GM12878 (cell line): Measurements from ENCODE around the gene GLT8D1. TPM values are rescaled to one million over a fixed set of nuclear protein-coding genes. Genes with fewer than 3 reads are reported as not detected.
A peak's percentile ranks its signal among the peaks of the same experiment; 100 is the strongest.

Experiments
- ATAC-seq: fragments of 200-7000 bp; cut with Tn5 transposase; 3 replicates; pipeline ENCODE4 v1.9.1; 2020; ENCODE audit warnings: mild to moderate bottlenecking, moderate library complexity
- BruUV-seq: library from RNA; stranded (reverse); fragments of 400-500 nt; replicated peaks from 2 replicates; lab custom pipeline; 2021; lab: Mats Ljungman, UMichigan
- CTCF ChIA-PET: fragments of 300-600 bp; sonication (Branson Sonifier 250); formaldehyde crosslinking; extraction: SDS; loops from one replicate; lab custom pipeline; 2021; ENCODE audit warnings: inconsistent platforms; lab: Yijun Ruan, JAX
- POLR2A ChIA-PET: fragments of 350-600 bp; formaldehyde crosslinking; extraction: SDS; loops from one replicate; lab custom pipeline; 2021; ENCODE audit warnings: inconsistent platforms; lab: Charles Lee
- RAD21 ChIA-PET: fragments of 300-600 bp; sonication (Branson Sonifier 250); formaldehyde crosslinking; loops from one replicate; lab custom pipeline; 2023; ENCODE audit warnings: antibody characterized with exemption; ENCODE audit not compliant: unreplicated experiment; lab: Charles Lee
- SMC1A ChIA-PET: fragments of 300-600 bp; sonication (Branson Sonifier 250); formaldehyde crosslinking; loops from one replicate; lab custom pipeline; 2023; ENCODE audit not compliant: unreplicated experiment, uncharacterized antibody; lab: Charles Lee
- DNase-seq: peaks from one replicate; pipeline ENCODE4 v3.0.0-alpha.2; 2011; ENCODE audit warnings: low read depth, low spot score
- FAIRE-seq: peaks from 3 replicates; lab custom pipeline; 2011; peaks lifted over from hg19 to GRCh38; lab: Jason Lieb, UNC
- H2AFZ ChIP-seq: 2 replicates; pipeline ENCODE4 v1.6.0; 2011; ENCODE audit warnings: low read depth, low read length, control low read depth; ENCODE audit not compliant: control insufficient read depth
- H3K27ac ChIP-seq: 2 replicates; pipeline ENCODE4 v1.5.1; 2011; ENCODE audit warnings: control low read depth; ENCODE audit not compliant: control insufficient read depth, insufficient read depth
- H3K27me3 ChIP-seq, 2 experiments: replicated peaks in 1 of 2; 2 replicates each; pipeline versions ENCODE4 v1.6.0 to v1.6.1; 2011; ENCODE audit warnings: low read length in 1 of 2; ENCODE audit not compliant: control insufficient read depth in 2 of 2, insufficient read depth in 2 of 2
- H3K36me3 ChIP-seq, 2 experiments: 2 replicates each; pipeline ENCODE4 v1.5.1; 2011; ENCODE audit warnings: low read length in 1 of 2; ENCODE audit not compliant: control insufficient read depth in 2 of 2, insufficient read depth in 2 of 2
- H3K4me1 ChIP-seq: 2 replicates; pipeline ENCODE4 v1.6.1; 2011; ENCODE audit warnings: mild to moderate bottlenecking, low read length, moderate library complexity, mixed read lengths; ENCODE audit not compliant: control insufficient read depth, insufficient read depth
- H3K4me2 ChIP-seq: 2 replicates; pipeline ENCODE4 v1.6.0; 2011; ENCODE audit warnings: control low read depth; ENCODE audit not compliant: control insufficient read depth, insufficient read depth
- H3K4me3 ChIP-seq: fragments of 200-600 bp; sonication (generic); 2 replicates; pipeline ENCODE4 v1.5.1; 2016
- H3K79me2 ChIP-seq: 2 replicates; pipeline ENCODE4 v1.6.0; 2011; ENCODE audit warnings: low read length; ENCODE audit not compliant: control insufficient read depth, insufficient read depth
- H3K9ac ChIP-seq: 2 replicates; pipeline ENCODE4 v1.8.0; 2011; ENCODE audit warnings: low read length, control low read depth, mixed read lengths; ENCODE audit not compliant: control insufficient read depth, insufficient read depth
- H3K9me3 ChIP-seq: replicated peaks from 3 replicates; pipeline ENCODE4 v1.5.1; 2011; ENCODE audit warnings: mild to moderate bottlenecking, low read length; ENCODE audit not compliant: control insufficient read depth, insufficient read depth
- H4K20me1 ChIP-seq: 2 replicates; pipeline ENCODE4 v1.6.0; 2011; ENCODE audit not compliant: control insufficient read depth, insufficient read depth
- GABPA ChIP-seq: IDR thresholded peaks from 2 replicates; pipeline ENCODE4 v1.6.1; 2014; ENCODE audit warnings: antibody characterized with exemption, low read depth, mild to moderate bottlenecking, inconsistent platforms
- GATAD2B ChIP-seq: fragments of 450-650 bp; conservative IDR thresholded peaks from 2 replicates; pipeline ENCODE4 v1.6.1; 2017; ENCODE audit warnings: low read depth, mild to moderate bottlenecking, moderate library complexity
- HCFC1 ChIP-seq: fragments of 150-350 bp; IDR thresholded peaks from 2 replicates; pipeline ENCODE4 v1.6.1; 2014; ENCODE audit warnings: low read length
- HDAC6 ChIP-seq: fragments of 200-600 bp; sonication (generic); IDR thresholded peaks from one replicate; pipeline ENCODE4 v1.8.0; 2017; ENCODE audit warnings: antibody characterized with exemption; ENCODE audit not compliant: unreplicated experiment
- HDGF ChIP-seq: fragments of 450-650 bp; IDR thresholded peaks from 2 replicates; pipeline ENCODE4 v1.6.1; 2016; ENCODE audit warnings: antibody characterized with exemption
- JUNB ChIP-seq: IDR thresholded peaks from 2 replicates; pipeline ENCODE4 v1.6.1; 2016; ENCODE audit warnings: antibody characterized with exemption, mild to moderate bottlenecking
- LARP7 ChIP-seq: fragments of 450-650 bp; IDR thresholded peaks from 2 replicates; pipeline ENCODE4 v1.6.1; 2017; ENCODE audit warnings: mild to moderate bottlenecking
- MLLT1 ChIP-seq: fragments of 450-650 bp; IDR thresholded peaks from 2 replicates; pipeline ENCODE4 v1.6.1; 2016; ENCODE audit warnings: mild to moderate bottlenecking
- MXI1 ChIP-seq: fragments of 150-350 bp; IDR thresholded peaks from 2 replicates; pipeline ENCODE4 v1.6.1; 2011; ENCODE audit warnings: low read depth, mild to moderate bottlenecking, inconsistent platforms, low read length, improper control_type of control experiment
- MYB ChIP-seq: fragments of 150-350 bp; IDR thresholded peaks from 2 replicates; pipeline ENCODE4 v1.6.1; 2014; ENCODE audit warnings: mild to moderate bottlenecking, low read depth, low read length, borderline replicate concordance
- NKRF ChIP-seq: fragments of 450-650 bp; conservative IDR thresholded peaks from 2 replicates; pipeline ENCODE4 v1.6.1; 2017; ENCODE audit warnings: mild to moderate bottlenecking, moderate library complexity
- POU2F2 ChIP-seq: IDR thresholded peaks from 3 replicates; pipeline ENCODE4 v1.6.1; 2011; ENCODE audit warnings: low read depth, mild to moderate bottlenecking, low read length, borderline replicate concordance
- RELB ChIP-seq: fragments of 450-650 bp; IDR thresholded peaks from 2 replicates; pipeline ENCODE4 v1.6.1; 2017; ENCODE audit warnings: low read depth, mild to moderate bottlenecking, moderate library complexity
- TCF3 ChIP-seq: IDR thresholded peaks from 2 replicates; pipeline ENCODE4 v1.6.1; 2012; ENCODE audit warnings: low read depth, mild to moderate bottlenecking, low read length, borderline replicate concordance; ENCODE audit not compliant: insufficient read depth
- ZBED1 ChIP-seq: IDR thresholded peaks from 2 replicates; pipeline ENCODE4 v1.6.1; 2016; ENCODE audit warnings: borderline replicate concordance
- WGBS: methylation state at CpG from one replicate; pipeline ENCODE4 v1.1.6; 2016; ENCODE audit warnings: low lambda C conversion rate; ENCODE audit not compliant: insufficient replicate concordance, insufficient coverage; ENCODE audit errors: missing lambda C conversion rate; 5-methylcytosine and 5-hydroxymethylcytosine counted together
- in situ Hi-C: fragments of 300-500 bp; cut with MboI; formaldehyde crosslinking; loops from 9 replicates; pipeline ENCODE4 v1.14.3; 2018; ENCODE audit warnings: mixed read lengths
- intact Hi-C: fragments of 100-400 bp; cut with micrococcal nuclease; formaldehyde crosslinking; loops from one replicate; pipeline ENCODE4 v1.14.2; 2022; ENCODE audit not compliant: unreplicated experiment
- polyA plus RNA-seq, 11 experiments: library from polyadenylated mRNA; depleted of rRNA in 4 of 11; unstranded in 6 of 11; stranded (reverse) in 5 of 11; fragments of >200 nt; fragmentation: Nextera tagmentation in 4 of 11; fragmentation: Illumina TruSeq in 1 of 11; extraction: Ambion mirVana in 4 of 11; extraction: Trizol in 1 of 11; gene quantifications; 1 replicate in 1 of 11; 2 replicates in 10 of 11; pipeline versions ENCODE4 v1.2.1 to v1.2.3, GENCODE V29; 2011 to 2016; ENCODE audit warnings: inconsistent platforms in 2 of 11, missing spikeins in 2 of 11, low read depth in 1 of 11
- total RNA-seq, 4 experiments: library from RNA; depleted of rRNA in 3 of 4; stranded (reverse); fragments of >200 nt in 3 of 4; fragmentation: Illumina TruSeq in 1 of 4; extraction: Trizol in 1 of 4; gene quantifications; 2 replicates each; pipeline versions ENCODE4 v1.2.1 to v1.2.3, GENCODE V29; 2013 to 2021

GLT8D1 gene
- total and polyA plus RNA-seq, 10 of the 15 experiments (the other 5 are each of a cell fraction or from before 2014, with no cell fraction given): 25.3 to 73.4 (median 48.4) TPM

GRCh38 chr3:52685709-52686691 lies 19.6 kb downstream of the GLT8D1 start, which contains the start of the genes GNL3 and PBRM1 (continued):
- TF ChIP-seq GATAD2B (peak; percentile 82), POU2F2 (peak; percentile 66; the same call in 2 of the 3 replicates), HCFC1 (peak; percentile 75), GABPA (no peak), MLLT1 (peak; percentile 91), JUNB (no peak)

GRCh38 chr3:52685285-52685708 lies 20.3 kb downstream of the GLT8D1 start:
- Histone ChIP-seq H3K9ac (peak overlapping the region; percentile 98), H3K9me3 (no peaks in the 10 kb centered on the region), H3K27ac (peak overlapping the region; percentile 90), H3K27me3 (no peaks in the 10 kb centered on the region), H3K4me1 (peaks cover 33% of the 10 kb centered on the region), H3K79me2 (peaks cover 93% of the 10 kb centered on the region), H4K20me1 (no peaks in the 10 kb centered on the region), H3K4me3 (peak overlapping the region; percentile 79), H2AFZ (peak overlapping the region; percentile 67), H3K4me2 (peak overlapping the region; percentile 83; the same call in 1 of the 2 replicates), H3K36me3 (peaks cover 8 to 31% of the 10 kb centered on the region in 2 experiments)
- SMC1A ChIA-PET: interaction anchor here (1.0 to 1.9 kb wide), 3 partner anchors 10 to 22 kb away, joined by 4 to 8 read pairs (median 4); no protein-coding TSS in a partner anchor
- FAIRE-seq: no peak
- WGBS: 0% methylated on average over 17 of the region's 41 CpGs
- peak; percentile 83 for ATAC-seq
- intact Hi-C loops: loop anchor here (1.0 to 10.0 kb wide), 2 partner anchors 14 to 230 kb away; partner anchors contain the start of genes NISCH and TNNC1
- DNase-seq: no peak
- no TSS peak for BruUV-seq
- in situ Hi-C loops: no loop called here
- RAD21 ChIA-PET: interaction anchor here (1.0 to 1.7 kb wide), 3 partner anchors 11 to 149 kb away, joined by 3 to 6 read pairs (median 3); partner anchors contain the start of gene UQCC5
- POLR2A ChIA-PET: interaction anchor here (0.5 to 4.1 kb wide), 7 partner anchors 11 to 149 kb away, joined by 3 to 20 read pairs (median 4); partner anchors contain the start of genes GLT8D1, NEK4, SPCS1 and UQCC5
- CTCF ChIA-PET: no interaction called here
- TF ChIP-seq HDAC6 (peak; percentile 12), HDGF (no peak), NKRF (peak; percentile 70; the same call in 1 of the 2 replicates), RELB (peak; percentile 85), MXI1 (no peak; the same call in 1 of the 2 replicates), LARP7 (no peak), MYB (no peak), ZBED1 (peak; percentile 51; the same call in 1 of the 2 replicates), TCF3 (0 out of 2 replicates have a peak, but pooled peaks have one; percentile 28)
